ENCODE measurements around the gene NDUFB7. TPM values are rescaled to one million over a fixed set of nuclear protein-coding genes. Genes with fewer than 3 reads are reported as not detected.

The NDUFB7 gene
- total RNA-seq, 1 donor from 2014 or later, result 400 TPM

- H3K4me3 ChIP-seq (ENCODE audit: low read depth, low read length), result no peak overlapping the region
- no peak for DNase-seq (ENCODE audit: low read depth)
- no peak for TF ChIP-seq CTCF (conservative IDR thresholded peaks at IDR 0.05; ENCODE audit: low read depth, low read length)
Observed at GRCh38 chr19:14562660-14563589, 8.9 kb downstream of the NDUFB7 start.

- TF ChIP-seq CTCF (conservative IDR thresholded peaks at IDR 0.05; ENCODE audit: low read depth, low read length), result no peak
- H3K4me3 ChIP-seq (ENCODE audit: low read depth, low read length), result no peak overlapping the region
- DNase-seq (ENCODE audit: low read depth), result no peak
Observed at GRCh38 chr19:14561847-14562351, 10.0 kb downstream of the NDUFB7 start.

- no peak for TF ChIP-seq CTCF (conservative IDR thresholded peaks at IDR 0.05; ENCODE audit: low read depth, low read length)
- DNase-seq (ENCODE audit: low read depth), result no peak
- no peak overlapping the region for H3K4me3 ChIP-seq (ENCODE audit: low read depth, low read length)
Observed at GRCh38 chr19:14561249-14561648, 10.6 kb downstream of the NDUFB7 start.

- no peak for TF ChIP-seq CTCF (conservative IDR thresholded peaks at IDR 0.05; ENCODE audit: low read depth, low read length)
- H3K4me3 ChIP-seq (ENCODE audit: low read depth, low read length), result no peak overlapping the region
- DNase-seq (ENCODE audit: low read depth), result no peak
Observed at GRCh38 chr19:14560776-14561108, 11.1 kb downstream of the NDUFB7 start.

- DNase-seq (ENCODE audit: low read depth), result no peak
- H3K4me3 ChIP-seq (ENCODE audit: low read depth, low read length), result no peak overlapping the region
- TF ChIP-seq CTCF (conservative IDR thresholded peaks at IDR 0.05; ENCODE audit: low read depth, low read length), result no peak
Observed at GRCh38 chr19:14559916-14560775, 11.7 kb downstream of the NDUFB7 start.

- H3K4me3 ChIP-seq (ENCODE audit: low read depth, low read length), result no peak overlapping the region
- no peak for TF ChIP-seq CTCF (conservative IDR thresholded peaks at IDR 0.05; ENCODE audit: low read depth, low read length)
- DNase-seq (ENCODE audit: low read depth), result no peak
Observed at GRCh38 chr19:14558370-14559066, 13.3 kb downstream of the NDUFB7 start.
